ENCODE measurements around the gene SAFB.

DNA sequence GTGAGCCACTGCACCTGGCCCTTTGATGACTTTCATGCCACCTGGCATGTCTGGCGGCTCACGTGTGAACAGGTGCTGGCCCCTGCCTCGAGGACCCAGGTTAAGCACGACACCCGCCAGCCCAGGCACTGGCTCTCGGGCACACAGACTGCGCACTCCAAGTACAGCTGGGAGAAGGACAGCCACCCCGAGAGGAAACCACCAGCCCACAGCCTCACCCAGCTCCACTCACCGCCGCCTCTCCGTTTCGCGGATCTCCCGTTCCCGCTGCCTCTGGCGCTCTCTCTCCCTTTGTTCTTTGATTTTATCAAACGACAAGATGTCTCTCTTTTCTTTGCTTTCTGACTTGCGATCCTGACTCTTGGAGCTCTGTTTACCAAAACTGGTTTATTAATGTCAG is 27.8 kb upstream of the SAFB start:
- TF ChIP-seq PBX3 (IDR thresholded peaks at IDR 0.05) (no peak), RCOR1 (IDR thresholded peaks at IDR 0.05; ENCODE audit: low read length) (no peak), POLR2AphosphoS5 (IDR thresholded peaks at IDR 0.05; ENCODE audit: low read depth, low read length) (no peak), MXI1 (IDR thresholded peaks at IDR 0.05; ENCODE audit: low read depth, low read length) (no peak), SMC3 (IDR thresholded peaks at IDR 0.05; ENCODE audit: low read depth, low read length) (no peak), CTCF (IDR thresholded peaks at IDR 0.05) (no peak), SIN3A (IDR thresholded peaks at IDR 0.05; ENCODE audit: borderline replicate concordance, low read depth, low read length) (no peak), RXRA (IDR thresholded peaks at IDR 0.05; ENCODE audit: borderline replicate concordance, low read depth) (no peak), FOXM1 (IDR thresholded peaks at IDR 0.05; ENCODE audit: low read depth) (no peak), MAX (IDR thresholded peaks at IDR 0.05; ENCODE audit: low read depth) (no peak), NFIC (IDR thresholded peaks at IDR 0.05; ENCODE audit: borderline replicate concordance) (no peak), TAF1 (IDR thresholded peaks at IDR 0.05; ENCODE audit: borderline replicate concordance, low read depth, low read length) (no peak)
- TF ChIP-seq, protein P1, sequence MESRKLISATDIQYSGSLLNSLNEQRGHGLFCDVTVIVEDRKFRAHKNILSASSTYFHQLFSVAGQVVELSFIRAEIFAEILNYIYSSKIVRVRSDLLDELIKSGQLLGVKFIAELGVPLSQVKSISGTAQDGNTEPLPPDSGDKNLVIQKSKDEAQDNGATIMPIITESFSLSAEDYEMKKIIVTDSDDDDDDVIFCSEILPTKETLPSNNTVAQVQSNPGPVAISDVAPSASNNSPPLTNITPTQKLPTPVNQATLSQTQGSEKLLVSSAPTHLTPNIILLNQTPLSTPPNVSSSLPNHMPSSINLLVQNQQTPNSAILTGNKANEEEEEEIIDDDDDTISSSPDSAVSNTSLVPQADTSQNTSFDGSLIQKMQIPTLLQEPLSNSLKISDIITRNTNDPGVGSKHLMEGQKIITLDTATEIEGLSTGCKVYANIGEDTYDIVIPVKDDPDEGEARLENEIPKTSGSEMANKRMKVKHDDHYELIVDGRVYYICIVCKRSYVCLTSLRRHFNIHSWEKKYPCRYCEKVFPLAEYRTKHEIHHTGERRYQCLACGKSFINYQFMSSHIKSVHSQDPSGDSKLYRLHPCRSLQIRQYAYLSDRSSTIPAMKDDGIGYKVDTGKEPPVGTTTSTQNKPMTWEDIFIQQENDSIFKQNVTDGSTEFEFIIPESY (IDR thresholded peaks at IDR 0.05; ENCODE audit: borderline replicate concordance, low read depth), result no peak
- TF ChIP-seq, protein P2, sequence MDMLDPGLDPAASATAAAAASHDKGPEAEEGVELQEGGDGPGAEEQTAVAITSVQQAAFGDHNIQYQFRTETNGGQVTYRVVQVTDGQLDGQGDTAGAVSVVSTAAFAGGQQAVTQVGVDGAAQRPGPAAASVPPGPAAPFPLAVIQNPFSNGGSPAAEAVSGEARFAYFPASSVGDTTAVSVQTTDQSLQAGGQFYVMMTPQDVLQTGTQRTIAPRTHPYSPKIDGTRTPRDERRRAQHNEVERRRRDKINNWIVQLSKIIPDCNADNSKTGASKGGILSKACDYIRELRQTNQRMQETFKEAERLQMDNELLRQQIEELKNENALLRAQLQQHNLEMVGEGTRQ (IDR thresholded peaks at IDR 0.05; ENCODE audit: borderline replicate concordance, low read depth, low read length), result no peak
